HG03196 (cell line): Measurements from ENCODE around the gene PLAU.
"Not testable (repeated sequence)": the region's sequence is repeated elsewhere in the genome, so short reads cannot be mapped to it uniquely, and the experiment has no call there.

ENCODE experiments used
- ATAC-seq: cut with Tn5 transposase; IDR thresholded peaks from one replicate; pipeline ENCODE4 v1.9.1; 2021; ENCODE audit not compliant: unreplicated experiment

The PLAU gene

GRCh38 chr10:73948947-73949633 lies 38.2 kb downstream of the PLAU start:
- no peak for ATAC-seq

DNA sequence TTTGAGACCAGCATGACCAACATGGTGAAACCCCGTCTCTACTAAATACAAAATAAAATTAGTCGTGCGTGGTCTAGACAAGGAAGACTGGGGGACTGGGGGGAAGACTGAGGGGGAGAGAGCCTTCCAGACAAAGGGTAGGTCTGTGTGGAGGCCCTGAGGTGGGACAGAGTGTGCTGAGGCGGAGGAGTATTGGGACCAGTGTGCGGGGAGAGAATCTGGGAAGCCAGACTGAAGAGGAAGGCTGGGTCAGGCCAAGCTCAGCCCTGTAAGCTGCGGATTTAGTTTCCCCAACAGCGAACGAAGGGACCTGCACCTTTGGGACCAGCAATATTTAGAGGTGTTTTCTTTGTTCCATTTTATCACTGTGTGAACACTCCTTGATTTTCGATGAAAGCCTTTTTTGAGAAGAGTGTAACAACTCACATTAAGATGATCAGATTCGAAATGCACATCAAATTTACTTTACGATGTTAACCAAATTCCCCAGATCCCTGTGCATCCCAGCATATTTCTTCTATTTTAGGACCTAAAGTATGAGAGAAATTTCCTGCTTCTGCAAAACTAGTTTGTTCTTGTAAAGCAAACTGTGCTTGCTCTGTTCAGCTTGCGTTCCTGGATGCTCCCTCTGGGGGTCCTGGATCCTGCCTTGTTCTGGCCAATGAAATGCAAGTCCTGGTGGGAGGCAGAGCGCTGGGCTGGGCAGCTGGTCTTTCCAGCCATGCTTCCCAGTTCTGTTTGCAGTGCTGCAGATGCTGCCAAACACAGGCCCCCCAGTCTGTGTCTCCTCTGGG lies 39.4 kb downstream of the PLAU start:
- ATAC-seq: no peak

- ATAC-seq: no peak
Measured at GRCh38 chr10:73953665-73954064, 42.7 kb downstream of the PLAU start.

- ATAC-seq: no peak
Measured at GRCh38 chr10:73954737-73955136, 43.8 kb downstream of the PLAU start.

- ATAC-seq: no peak
Measured at GRCh38 chr10:73955719-73956118, 44.8 kb downstream of the PLAU start.

- ATAC-seq: peak; percentile 42
Measured at GRCh38 chr10:73956476-73957359, 45.8 kb downstream of the PLAU start.

DNA sequence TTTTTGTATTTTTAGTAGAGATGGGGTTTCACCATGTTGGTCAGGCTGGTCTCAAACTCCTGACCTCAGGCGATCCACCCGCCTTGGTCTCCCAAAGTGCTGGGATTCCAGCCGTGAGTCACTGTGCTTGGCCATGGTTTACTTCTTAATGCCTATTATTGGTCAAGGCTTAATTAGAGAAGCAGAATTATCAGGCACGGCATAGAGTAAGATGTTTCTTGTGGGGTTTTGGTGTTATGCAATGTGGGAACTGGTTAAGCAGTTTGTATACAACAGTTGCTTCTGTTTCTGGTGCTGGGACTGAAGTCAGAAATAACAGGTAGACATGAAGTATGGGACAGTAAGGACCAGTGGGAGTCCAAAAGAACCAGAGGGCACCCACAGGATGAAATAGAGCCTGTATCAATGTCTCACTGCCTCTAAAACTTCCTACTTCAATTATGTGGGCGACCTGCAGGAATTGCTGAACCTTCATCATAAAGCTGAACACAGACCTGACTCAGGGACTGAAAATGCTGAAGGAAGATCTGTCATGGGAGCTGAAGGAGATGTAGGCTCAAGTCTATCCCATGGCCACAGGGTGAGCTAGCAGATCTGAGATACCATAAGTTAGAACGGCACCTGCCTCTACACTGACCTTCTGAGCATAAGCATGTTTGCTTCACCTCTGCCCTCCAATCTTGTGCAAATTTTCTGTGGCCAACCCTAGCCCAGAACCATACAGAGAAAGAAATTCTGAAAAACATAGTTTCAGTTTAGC lies 48.7 kb downstream of the PLAU start:
- no peak for ATAC-seq

GRCh38 chr10:73962386-73962785 lies 51.5 kb downstream of the PLAU start:
- ATAC-seq: no peak

DNA sequence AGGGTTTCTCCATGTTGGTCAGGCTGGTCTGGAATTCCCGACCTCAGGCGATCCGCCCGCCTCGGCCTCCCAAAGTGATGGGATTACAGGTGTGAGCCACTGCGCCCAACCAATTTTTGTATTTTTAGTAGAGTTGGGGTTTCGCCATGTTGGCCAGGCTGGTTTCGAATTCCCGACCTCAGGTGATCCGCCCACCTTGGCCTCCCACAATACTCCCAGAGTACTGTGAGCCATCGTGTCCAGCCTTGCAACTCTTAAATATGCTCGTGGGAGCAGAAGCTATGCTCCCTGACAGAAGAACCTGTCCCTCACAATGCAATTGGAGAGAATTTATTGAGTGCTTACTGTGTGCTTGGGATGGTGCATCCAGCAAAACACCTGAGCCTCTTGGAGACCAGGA lies 52.6 kb downstream of the PLAU start:
- ATAC-seq: not testable (repeated sequence)

DNA sequence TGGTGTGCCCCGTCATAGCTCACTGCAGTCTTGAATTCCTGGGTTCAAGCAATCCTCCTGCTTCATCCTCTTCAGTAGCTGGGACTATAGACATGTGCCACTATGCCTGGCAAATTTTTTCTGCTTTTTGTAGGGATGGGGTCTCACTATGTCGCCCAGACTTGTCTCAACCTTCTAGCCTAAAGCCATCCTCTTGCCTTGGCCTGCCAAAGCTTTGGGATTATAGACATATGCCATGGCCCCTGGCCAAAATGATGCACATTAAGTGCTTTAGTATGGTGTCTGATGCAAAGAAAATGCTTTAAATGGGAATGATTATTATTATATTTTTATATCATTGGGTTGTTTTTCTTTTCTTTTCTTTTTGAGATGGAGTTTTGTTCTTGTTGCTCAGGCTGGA lies 53.8 kb downstream of the PLAU start:
- ATAC-seq: no peak

GRCh38 chr10:73965267-73965889 lies 54.4 kb downstream of the PLAU start:
- ATAC-seq: not testable (repeated sequence)

GRCh38 chr10:73965890-73966768 lies 55.2 kb downstream of the PLAU start:
- no peak for ATAC-seq

DNA sequence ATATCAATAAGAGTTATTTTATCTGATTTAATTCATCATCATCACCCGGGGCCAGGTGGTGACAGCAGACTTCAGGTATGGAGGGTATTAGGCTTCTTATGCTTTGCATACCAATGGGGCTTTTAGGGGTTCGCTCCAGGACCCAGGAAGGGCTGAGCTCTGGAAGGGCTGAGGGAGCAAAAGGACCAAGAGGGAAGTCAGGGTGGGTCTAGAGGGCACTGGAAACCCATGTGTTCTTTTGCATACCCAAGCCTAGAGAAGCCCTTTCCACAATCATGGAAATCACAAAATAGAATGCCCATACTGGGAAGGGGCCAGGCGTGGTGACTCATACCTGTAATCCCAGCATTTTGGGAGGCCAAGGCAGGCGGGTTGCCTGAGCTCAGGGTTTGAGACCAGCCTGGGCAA lies 56.1 kb downstream of the PLAU start:
- ATAC-seq: no peak
